GM12874 (cell line): ENCODE data around the gene PCIF1.

ENCODE experiments used
- TF ChIP-seq, protein P1 (sequence below): IDR thresholded peaks from 2 replicates; pipeline ENCODE4 v1.5.1; 2011; ENCODE audit warnings: low read depth, mild to moderate bottlenecking, control low read depth, low read length, moderate library complexity; ENCODE audit not compliant: insufficient read depth

The PCIF1 gene

DNA sequence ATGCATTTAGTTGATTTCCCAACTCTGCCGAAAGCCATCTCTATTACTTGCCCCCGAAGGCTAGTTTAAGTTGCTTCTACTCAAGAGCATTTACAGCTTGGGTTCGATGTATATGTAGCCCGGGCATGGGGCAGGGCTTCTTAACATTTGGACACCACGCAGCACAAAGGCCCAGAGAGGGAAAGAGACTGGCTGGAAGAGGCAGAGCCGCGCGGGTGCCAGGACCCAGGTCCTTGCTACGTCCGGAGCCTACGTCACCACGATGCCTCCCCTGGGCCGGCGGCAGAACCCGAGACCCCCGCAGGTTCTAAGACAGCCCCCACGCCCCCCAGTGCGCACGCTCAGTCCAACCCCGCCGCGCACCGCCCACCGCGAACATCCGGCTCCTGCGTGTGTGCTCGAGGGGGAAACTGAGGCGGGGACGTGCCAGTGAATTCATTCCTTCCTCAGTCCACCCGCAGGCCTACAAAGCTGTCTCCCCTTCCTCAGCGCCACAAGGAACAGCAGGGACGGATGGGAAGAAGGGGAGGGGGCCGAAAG lies 367 bp upstream of the PCIF1 start:
- TF ChIP-seq, protein P1, sequence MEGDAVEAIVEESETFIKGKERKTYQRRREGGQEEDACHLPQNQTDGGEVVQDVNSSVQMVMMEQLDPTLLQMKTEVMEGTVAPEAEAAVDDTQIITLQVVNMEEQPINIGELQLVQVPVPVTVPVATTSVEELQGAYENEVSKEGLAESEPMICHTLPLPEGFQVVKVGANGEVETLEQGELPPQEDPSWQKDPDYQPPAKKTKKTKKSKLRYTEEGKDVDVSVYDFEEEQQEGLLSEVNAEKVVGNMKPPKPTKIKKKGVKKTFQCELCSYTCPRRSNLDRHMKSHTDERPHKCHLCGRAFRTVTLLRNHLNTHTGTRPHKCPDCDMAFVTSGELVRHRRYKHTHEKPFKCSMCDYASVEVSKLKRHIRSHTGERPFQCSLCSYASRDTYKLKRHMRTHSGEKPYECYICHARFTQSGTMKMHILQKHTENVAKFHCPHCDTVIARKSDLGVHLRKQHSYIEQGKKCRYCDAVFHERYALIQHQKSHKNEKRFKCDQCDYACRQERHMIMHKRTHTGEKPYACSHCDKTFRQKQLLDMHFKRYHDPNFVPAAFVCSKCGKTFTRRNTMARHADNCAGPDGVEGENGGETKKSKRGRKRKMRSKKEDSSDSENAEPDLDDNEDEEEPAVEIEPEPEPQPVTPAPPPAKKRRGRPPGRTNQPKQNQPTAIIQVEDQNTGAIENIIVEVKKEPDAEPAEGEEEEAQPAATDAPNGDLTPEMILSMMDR, result no peak

DNA sequence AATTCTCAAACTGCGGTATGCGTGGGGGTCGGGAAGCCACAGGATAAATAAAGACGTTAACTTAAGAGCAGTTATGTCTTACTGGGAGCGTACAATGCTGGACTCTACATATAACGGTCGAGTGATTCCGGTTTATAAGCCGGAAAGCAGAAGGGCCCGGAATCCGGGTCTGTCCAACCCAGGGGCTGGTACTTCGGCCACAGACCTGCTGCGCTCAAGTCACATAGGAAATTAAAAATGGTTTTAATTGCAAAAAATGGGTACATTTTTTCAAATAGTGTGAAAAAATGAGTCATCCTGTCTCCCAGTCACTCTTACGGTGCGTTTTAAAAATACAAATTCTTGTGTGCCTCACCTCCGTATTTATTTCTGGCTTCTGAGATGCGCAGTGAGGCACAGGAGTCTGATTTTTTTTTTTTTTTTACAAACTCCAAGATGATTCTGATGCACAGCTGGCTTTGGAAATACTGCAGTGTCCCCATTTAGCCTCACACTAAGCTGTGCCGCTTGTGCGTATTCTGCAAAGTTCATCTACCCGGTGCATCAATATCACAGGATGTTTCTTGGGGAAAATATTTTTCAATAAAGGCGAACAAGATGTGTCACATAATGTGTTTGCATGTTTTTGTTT lies 1.0 kb downstream of the PCIF1 start:
- TF ChIP-seq, protein P1, result no peak

DNA sequence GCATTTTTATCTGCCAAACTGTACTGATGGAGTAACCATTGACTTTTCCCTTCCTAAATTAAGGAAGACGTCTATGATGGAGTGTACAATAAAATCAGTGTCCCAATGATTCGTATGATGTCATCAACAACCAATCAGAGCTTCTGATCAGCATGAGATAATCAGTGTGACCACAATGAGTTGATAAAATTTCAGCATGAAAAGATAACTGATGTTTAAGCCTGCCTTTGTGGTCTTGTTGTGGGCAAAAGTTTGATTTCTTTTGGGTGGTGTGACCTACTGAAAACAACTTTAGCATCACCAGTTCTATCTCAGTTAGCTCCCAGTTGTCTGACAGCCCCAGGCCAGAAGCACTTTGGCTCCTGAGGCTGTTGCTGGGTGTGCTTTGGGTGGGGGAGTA lies 3.3 kb downstream of the PCIF1 start:
- TF ChIP-seq, protein P1, result no peak

DNA sequence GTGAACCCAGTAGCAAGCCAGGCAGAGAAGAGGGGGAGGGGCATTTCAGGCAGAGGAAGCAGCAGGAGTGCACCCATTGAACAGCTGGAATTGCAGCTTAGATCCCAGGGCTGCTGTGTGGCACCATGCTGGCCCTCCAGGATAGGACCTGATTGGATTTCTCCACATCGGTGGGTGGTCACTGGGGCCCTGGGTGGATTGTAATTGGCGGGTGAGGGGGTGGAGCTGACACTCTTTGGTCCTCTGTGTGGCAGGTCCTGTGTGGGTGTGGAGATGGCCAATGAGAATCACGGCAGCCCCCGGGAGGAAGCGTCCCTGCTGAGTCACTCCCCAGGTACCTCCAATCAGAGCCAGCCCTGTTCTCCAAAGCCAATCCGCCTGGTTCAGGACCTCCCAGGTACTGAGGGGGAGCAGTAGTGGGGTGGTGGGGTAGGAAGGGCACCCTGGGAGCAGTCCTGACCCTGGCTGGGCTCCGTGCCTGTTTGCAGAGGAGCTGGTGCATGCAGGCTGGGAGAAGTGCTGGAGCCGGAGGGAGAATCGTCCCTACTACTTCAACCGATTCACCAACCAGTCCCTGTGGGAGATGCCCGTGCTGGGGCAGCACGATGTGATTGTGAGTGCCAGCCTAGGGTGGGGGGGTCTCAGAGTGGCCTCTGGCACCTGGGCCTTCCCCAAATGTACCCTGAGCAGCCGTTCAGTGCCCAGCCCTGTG lies 4.4 kb downstream of the PCIF1 start:
- TF ChIP-seq, protein P1, result no peak

DNA sequence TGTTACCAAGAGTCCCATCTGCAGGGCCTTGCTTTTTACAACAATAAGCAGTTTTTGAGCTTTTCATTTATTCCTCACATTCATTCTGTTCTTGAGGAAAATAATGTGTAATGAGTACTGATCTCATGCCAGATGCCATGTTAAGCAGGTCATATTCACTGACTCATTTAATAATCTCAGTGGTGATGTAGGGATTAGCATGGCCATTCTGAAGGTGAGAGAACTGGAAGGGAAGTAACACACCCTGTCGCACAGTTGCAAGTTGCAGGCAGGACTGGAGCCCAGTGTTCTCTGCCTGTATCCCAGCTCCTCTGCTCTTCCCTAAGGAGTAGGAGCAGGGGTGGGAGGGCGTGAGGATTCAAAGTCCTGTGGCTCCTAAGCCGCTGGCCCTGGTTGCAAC lies 5.6 kb downstream of the PCIF1 start:
- TF ChIP-seq, protein P1, result no peak

DNA sequence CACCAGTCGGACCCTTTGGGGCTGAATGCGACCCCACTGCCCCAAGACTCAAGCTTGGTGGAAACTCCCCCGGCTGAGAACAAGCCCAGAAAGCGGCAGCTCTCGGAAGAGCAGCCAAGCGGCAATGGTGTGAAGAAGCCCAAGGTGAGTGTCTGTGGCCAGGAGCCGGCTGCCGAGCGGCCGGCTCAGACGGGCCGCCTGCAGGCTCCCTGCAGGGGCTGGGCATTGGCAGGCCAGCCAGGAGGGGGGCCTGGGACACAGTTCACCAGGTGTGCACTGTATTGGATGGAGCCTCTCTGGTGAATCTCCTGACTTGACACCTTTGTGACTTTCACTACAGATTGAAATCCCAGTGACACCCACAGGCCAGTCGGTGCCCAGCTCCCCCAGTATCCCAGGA lies 6.0 kb downstream of the PCIF1 start:
- TF ChIP-seq, protein P1, result no peak

DNA sequence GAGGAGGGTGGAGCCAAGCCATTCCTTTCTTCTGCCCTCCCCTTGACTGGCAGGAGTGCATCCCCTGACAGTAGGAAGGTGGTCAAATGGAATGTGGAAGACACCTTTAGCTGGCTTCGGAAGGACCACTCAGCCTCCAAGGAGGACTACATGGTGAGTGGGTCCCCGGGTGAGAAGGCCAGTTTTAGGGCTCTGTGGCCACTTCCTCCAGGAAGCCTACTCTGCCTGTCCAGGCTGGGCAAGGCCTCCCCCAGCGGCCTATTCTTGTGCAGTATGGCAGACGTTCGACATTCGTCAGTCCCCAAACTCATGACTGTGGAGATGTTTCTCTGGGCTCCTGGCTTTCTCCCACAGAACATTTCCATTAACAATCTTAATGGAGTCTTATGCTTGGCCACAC lies 9.1 kb downstream of the PCIF1 start:
- TF ChIP-seq, protein P1, result no peak
